HL-60 (cell line): ENCODE results near the gene DDX47.

Experiments used
- DNase-seq, 2 experiments: peaks; one replicate each; pipeline ENCODE4 v3.0.0-alpha.2; 2010 to 2020; ENCODE audit warnings: low read depth in 1 of 2, low spot score in 1 of 2
- H3K27ac ChIP-seq: fragments of 250-450 bp; sonication (Bioruptor Pico); replicated peaks from 2 replicates; pipeline ENCODE4 v1.5.1; 2020; ENCODE audit warnings: mild to moderate bottlenecking, moderate library complexity
- H3K27me3 ChIP-seq: fragments of 250-450 bp; sonication (Bioruptor Pico); 2 replicates; pipeline ENCODE4 v1.5.1; 2021; ENCODE audit warnings: mild to moderate bottlenecking, moderate library complexity; ENCODE audit not compliant: insufficient read depth, poor library complexity, severe bottlenecking
- H3K4me3 ChIP-seq: replicated peaks from 2 replicates; pipeline ENCODE4 v1.5.1; 2011; ENCODE audit warnings: mild to moderate bottlenecking, control low read depth, low read length; ENCODE audit not compliant: insufficient read depth
- CTCF ChIP-seq: IDR thresholded peaks from one replicate; pipeline ENCODE4 v1.5.1; 2011; ENCODE audit warnings: low read length, control low read depth, inconsistent platforms; ENCODE audit not compliant: insufficient read depth
- GABPA ChIP-seq: IDR thresholded peaks from 2 replicates; pipeline ENCODE4 v1.6.1; 2012; ENCODE audit warnings: low read depth
- POLR2AphosphoS5 ChIP-seq: IDR thresholded peaks from 2 replicates; pipeline ENCODE4 v1.6.1; 2012; ENCODE audit warnings: low read depth
- SPI1 ChIP-seq: IDR thresholded peaks from 2 replicates; pipeline ENCODE4 v1.6.1; 2012; ENCODE audit warnings: low read depth, mild to moderate bottlenecking, borderline replicate concordance
- TF ChIP-seq, protein P1 (sequence below): IDR thresholded peaks from 2 replicates; pipeline ENCODE4 v1.6.1; 2012; ENCODE audit warnings: low read depth; ENCODE audit not compliant: insufficient replicate concordance

DDX47 gene

DNA sequence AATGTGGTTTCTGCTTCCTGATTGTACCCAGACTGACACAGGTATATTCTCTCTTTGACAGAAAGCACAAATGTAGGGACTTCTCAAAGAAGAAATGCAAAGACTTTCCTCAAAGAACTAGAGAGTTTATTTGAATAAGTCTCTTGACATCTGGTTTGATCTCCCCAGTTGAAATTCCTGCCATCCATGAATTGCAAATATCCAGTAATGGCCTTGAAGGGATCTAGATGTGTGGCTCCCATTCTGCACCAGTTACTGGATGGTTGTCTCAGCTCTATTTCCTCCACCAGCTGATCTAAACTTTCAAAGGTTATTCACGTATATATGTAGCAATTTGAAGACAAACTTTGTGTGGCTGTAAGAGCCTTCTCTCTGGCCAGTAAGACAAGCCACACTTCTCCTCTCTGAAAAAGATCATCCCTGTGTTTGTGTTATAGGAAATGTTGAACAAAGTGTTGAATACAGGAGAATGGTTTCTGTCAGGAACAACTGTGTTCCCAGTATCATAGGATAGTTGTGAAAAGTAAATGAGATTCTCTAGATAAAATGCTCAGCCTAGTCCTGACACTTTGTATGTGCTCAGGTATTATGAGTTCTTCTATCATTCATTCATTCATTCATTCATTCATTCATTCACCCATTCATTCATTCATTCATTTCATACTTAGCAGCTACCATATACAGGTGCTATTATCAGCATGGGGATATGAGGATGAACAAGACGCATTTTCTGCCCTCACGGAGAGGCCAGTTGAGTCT lies 55.5 kb downstream of the DDX47 start:
- TF ChIP-seq, protein P1, sequence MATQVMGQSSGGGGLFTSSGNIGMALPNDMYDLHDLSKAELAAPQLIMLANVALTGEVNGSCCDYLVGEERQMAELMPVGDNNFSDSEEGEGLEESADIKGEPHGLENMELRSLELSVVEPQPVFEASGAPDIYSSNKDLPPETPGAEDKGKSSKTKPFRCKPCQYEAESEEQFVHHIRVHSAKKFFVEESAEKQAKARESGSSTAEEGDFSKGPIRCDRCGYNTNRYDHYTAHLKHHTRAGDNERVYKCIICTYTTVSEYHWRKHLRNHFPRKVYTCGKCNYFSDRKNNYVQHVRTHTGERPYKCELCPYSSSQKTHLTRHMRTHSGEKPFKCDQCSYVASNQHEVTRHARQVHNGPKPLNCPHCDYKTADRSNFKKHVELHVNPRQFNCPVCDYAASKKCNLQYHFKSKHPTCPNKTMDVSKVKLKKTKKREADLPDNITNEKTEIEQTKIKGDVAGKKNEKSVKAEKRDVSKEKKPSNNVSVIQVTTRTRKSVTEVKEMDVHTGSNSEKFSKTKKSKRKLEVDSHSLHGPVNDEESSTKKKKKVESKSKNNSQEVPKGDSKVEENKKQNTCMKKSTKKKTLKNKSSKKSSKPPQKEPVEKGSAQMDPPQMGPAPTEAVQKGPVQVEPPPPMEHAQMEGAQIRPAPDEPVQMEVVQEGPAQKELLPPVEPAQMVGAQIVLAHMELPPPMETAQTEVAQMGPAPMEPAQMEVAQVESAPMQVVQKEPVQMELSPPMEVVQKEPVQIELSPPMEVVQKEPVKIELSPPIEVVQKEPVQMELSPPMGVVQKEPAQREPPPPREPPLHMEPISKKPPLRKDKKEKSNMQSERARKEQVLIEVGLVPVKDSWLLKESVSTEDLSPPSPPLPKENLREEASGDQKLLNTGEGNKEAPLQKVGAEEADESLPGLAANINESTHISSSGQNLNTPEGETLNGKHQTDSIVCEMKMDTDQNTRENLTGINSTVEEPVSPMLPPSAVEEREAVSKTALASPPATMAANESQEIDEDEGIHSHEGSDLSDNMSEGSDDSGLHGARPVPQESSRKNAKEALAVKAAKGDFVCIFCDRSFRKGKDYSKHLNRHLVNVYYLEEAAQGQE: no peak
- TF ChIP-seq GABPA: no peak
- TF ChIP-seq SPI1: no peak
- no peak for TF ChIP-seq CTCF
- TF ChIP-seq POLR2AphosphoS5: no peak
- no peak for DNase-seq
- H3K27ac ChIP-seq: no peak overlapping the region

GRCh38 chr12:12870465-12870864 lies 57.3 kb downstream of the DDX47 start:
- no peak for TF ChIP-seq POLR2AphosphoS5
- no peak for TF ChIP-seq SPI1
- TF ChIP-seq GABPA: no peak
- TF ChIP-seq, protein P1: no peak
- no peak for TF ChIP-seq CTCF
- DNase-seq: no peak
- Histone ChIP-seq H3K27ac (no peak overlapping the region), H3K4me3 (no peak overlapping the region), H3K27me3 (no peaks in the 10 kb centered on the region)

More for the DNA sequence above, 55.5 kb downstream of the DDX47 start:
- Histone ChIP-seq H3K27me3 (no peaks in the 10 kb centered on the region), H3K4me3 (no peak overlapping the region)

DNA sequence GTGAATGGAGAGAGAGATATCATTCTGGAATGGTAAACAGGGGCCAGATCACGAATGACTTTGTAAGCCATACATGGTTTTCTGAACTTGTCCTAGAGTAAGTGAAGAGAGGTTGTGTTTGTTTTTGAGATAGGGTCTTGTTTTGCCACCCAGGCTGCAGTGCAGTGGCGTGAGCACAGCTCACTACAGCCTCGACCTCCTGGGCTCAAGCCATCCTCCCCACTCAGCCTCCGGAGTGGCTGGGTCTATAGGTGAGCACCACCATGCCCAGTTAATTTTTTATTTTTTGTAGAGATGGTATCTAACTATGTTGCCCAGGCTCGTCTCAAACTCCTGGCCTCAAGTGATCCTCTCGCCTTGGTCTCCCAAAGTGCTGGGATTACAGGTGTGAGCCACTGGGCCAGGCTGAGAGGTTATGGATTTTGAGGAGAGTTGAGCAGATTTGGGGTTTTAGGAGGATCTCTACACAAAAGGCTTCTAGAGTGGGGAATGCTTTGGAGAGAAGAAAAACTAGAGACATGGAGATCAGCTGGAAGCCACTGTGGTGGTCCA lies 58.5 kb downstream of the DDX47 start:
- Histone ChIP-seq H3K27ac (no peak overlapping the region), H3K27me3 (no peaks in the 10 kb centered on the region), H3K4me3 (no peak overlapping the region)
- no peak for TF ChIP-seq CTCF
- TF ChIP-seq SPI1: no peak
- TF ChIP-seq, protein P1: no peak
- no peak for TF ChIP-seq GABPA
- no peak for TF ChIP-seq POLR2AphosphoS5
- DNase-seq: no peak
